Measurements from ENCODE around the gene HSD17B2.

HSD17B2 gene

GRCh38 chr16:82071421-82071820 is 36.4 kb downstream of the HSD17B2 start:
- TF ChIP-seq CTCF (IDR thresholded peaks at IDR 0.05; ENCODE audit: poor library complexity, severe bottlenecking) = no peak
- Histone ChIP-seq H3K36me3 (ENCODE audit: low read depth) (no peaks in the 10 kb centered on the region), H3K4me3 (ENCODE audit: severe bottlenecking) (no peak overlapping the region), H3K27ac (ENCODE audit: poor library complexity, severe bottlenecking) (peak overlapping the region; percentile 79), H3K4me1 (ENCODE audit: insufficient read depth, poor library complexity, severe bottlenecking) (peaks cover 20% of the 10 kb centered on the region), H3K9me3 (ENCODE audit: severe bottlenecking) (no peaks in the 10 kb centered on the region), H3K27me3 (ENCODE audit: insufficient read depth, poor library complexity, severe bottlenecking) (no peaks in the 10 kb centered on the region)
- ATAC-seq (ENCODE audit: low read depth) = peak; percentile 41
- no peak for DNase-seq (ENCODE audit: low spot score)

- ATAC-seq (ENCODE audit: low read depth) = no peak
- TF ChIP-seq CTCF (IDR thresholded peaks at IDR 0.05; ENCODE audit: poor library complexity, severe bottlenecking) = no peak
- Histone ChIP-seq H3K27me3 (ENCODE audit: insufficient read depth, poor library complexity, severe bottlenecking) (no peaks in the 10 kb centered on the region), H3K36me3 (ENCODE audit: low read depth) (no peaks in the 10 kb centered on the region), H3K9me3 (ENCODE audit: severe bottlenecking) (no peaks in the 10 kb centered on the region), H3K4me3 (ENCODE audit: severe bottlenecking) (no peak overlapping the region), H3K27ac (ENCODE audit: poor library complexity, severe bottlenecking) (peak overlapping the region; percentile 79), H3K4me1 (ENCODE audit: insufficient read depth, poor library complexity, severe bottlenecking) (peaks cover 20% of the 10 kb centered on the region)
- DNase-seq (ENCODE audit: low spot score) = no peak
These were observed 37.3 kb downstream of the HSD17B2 start for GRCh38 chr16:82072313-82072712.

GRCh38 chr16:82074019-82074558 is 39.0 kb downstream of the HSD17B2 start:
- Histone ChIP-seq H3K27ac (ENCODE audit: poor library complexity, severe bottlenecking) (no peak overlapping the region), H3K36me3 (ENCODE audit: low read depth) (no peaks in the 10 kb centered on the region), H3K9me3 (ENCODE audit: severe bottlenecking) (no peaks in the 10 kb centered on the region), H3K27me3 (ENCODE audit: insufficient read depth, poor library complexity, severe bottlenecking) (no peaks in the 10 kb centered on the region), H3K4me1 (ENCODE audit: insufficient read depth, poor library complexity, severe bottlenecking) (peaks cover 20% of the 10 kb centered on the region), H3K4me3 (ENCODE audit: severe bottlenecking) (no peak overlapping the region)
- no peak for TF ChIP-seq CTCF (IDR thresholded peaks at IDR 0.05; ENCODE audit: poor library complexity, severe bottlenecking)
- ATAC-seq (ENCODE audit: low read depth) = no peak
- no peak for DNase-seq (ENCODE audit: low spot score)

- Histone ChIP-seq H3K27ac (ENCODE audit: poor library complexity, severe bottlenecking) (no peak overlapping the region), H3K4me3 (ENCODE audit: severe bottlenecking) (no peak overlapping the region), H3K27me3 (ENCODE audit: insufficient read depth, poor library complexity, severe bottlenecking) (no peaks in the 10 kb centered on the region), H3K36me3 (ENCODE audit: low read depth) (no peaks in the 10 kb centered on the region), H3K4me1 (ENCODE audit: insufficient read depth, poor library complexity, severe bottlenecking) (peaks cover 7% of the 10 kb centered on the region), H3K9me3 (ENCODE audit: severe bottlenecking) (no peaks in the 10 kb centered on the region)
- ATAC-seq (ENCODE audit: low read depth) = no peak
- DNase-seq (ENCODE audit: low spot score) = no peak
- TF ChIP-seq CTCF (IDR thresholded peaks at IDR 0.05; ENCODE audit: poor library complexity, severe bottlenecking) = no peak
These were observed 43.1 kb downstream of the HSD17B2 start for GRCh38 chr16:82078125-82078524.

- H3K36me3 ChIP-seq (ENCODE audit: low read depth) = no peaks in the 10 kb centered on the region
- no peaks in the 10 kb centered on the region for H3K27me3 ChIP-seq (ENCODE audit: insufficient read depth, poor library complexity, severe bottlenecking)
- no peaks in the 10 kb centered on the region for H3K9me3 ChIP-seq (ENCODE audit: severe bottlenecking)
- H3K4me3 ChIP-seq (ENCODE audit: severe bottlenecking) = no peak overlapping the region
- DNase-seq (ENCODE audit: low spot score) = no peak
- no peak for TF ChIP-seq CTCF (IDR thresholded peaks at IDR 0.05; ENCODE audit: poor library complexity, severe bottlenecking)
- peaks cover 7% of the 10 kb centered on the region for H3K4me1 ChIP-seq (ENCODE audit: insufficient read depth, poor library complexity, severe bottlenecking)
- no peak overlapping the region for H3K27ac ChIP-seq (ENCODE audit: poor library complexity, severe bottlenecking)
- no peak for ATAC-seq (ENCODE audit: low read depth)
These were observed 44.8 kb downstream of the HSD17B2 start for GRCh38 chr16:82079892-82080291.
